Measurements from ENCODE around the gene C7orf33. TPM values are rescaled to one million over a fixed set of nuclear protein-coding genes. Genes with fewer than 3 reads are reported as not detected.

Gene C7orf33
- total RNA-seq, 1 donor, result not detected

GRCh38 chr7:148579366-148579765 is 11.2 kb upstream of the C7orf33 start:
- H3K4me3 ChIP-seq (ENCODE audit: low read depth, low read length), result no peak overlapping the region
- TF ChIP-seq CTCF (IDR thresholded peaks at IDR 0.05; ENCODE audit: insufficient read depth, low read length), result no peak
- no peak for DNase-seq (ENCODE audit: low read depth)

GRCh38 chr7:148580446-148580845 is 10.1 kb upstream of the C7orf33 start:
- TF ChIP-seq CTCF (IDR thresholded peaks at IDR 0.05; ENCODE audit: insufficient read depth, low read length), result no peak
- no peak overlapping the region for H3K4me3 ChIP-seq (ENCODE audit: low read depth, low read length)
- no peak for DNase-seq (ENCODE audit: low read depth)

GRCh38 chr7:148581624-148582023 is 8.9 kb upstream of the C7orf33 start:
- DNase-seq (ENCODE audit: low read depth), result no peak
- H3K4me3 ChIP-seq (ENCODE audit: low read depth, low read length), result no peak overlapping the region
- TF ChIP-seq CTCF (IDR thresholded peaks at IDR 0.05; ENCODE audit: insufficient read depth, low read length), result no peak

- no peak for TF ChIP-seq CTCF (IDR thresholded peaks at IDR 0.05; ENCODE audit: insufficient read depth, low read length)
- DNase-seq (ENCODE audit: low read depth), result no peak
- no peak overlapping the region for H3K4me3 ChIP-seq (ENCODE audit: low read depth, low read length)
Observed at GRCh38 chr7:148584154-148584827, 6.3 kb upstream of the C7orf33 start.

- H3K4me3 ChIP-seq (ENCODE audit: low read depth, low read length), result no peak overlapping the region
Observed at GRCh38 chr7:148585399-148585798, 5.2 kb upstream of the C7orf33 start.

GRCh38 chr7:148587076-148587475 is 3.5 kb upstream of the C7orf33 start:
- no peak for DNase-seq (ENCODE audit: low read depth)
- no peak overlapping the region for H3K4me3 ChIP-seq (ENCODE audit: low read depth, low read length)
- TF ChIP-seq CTCF (IDR thresholded peaks at IDR 0.05; ENCODE audit: insufficient read depth, low read length), result no peak

More at GRCh38 chr7:148585399-148585798, 5.2 kb upstream of the C7orf33 start:
- no peak for DNase-seq (ENCODE audit: low read depth)
- TF ChIP-seq CTCF (IDR thresholded peaks at IDR 0.05; ENCODE audit: insufficient read depth, low read length), result no peak

GRCh38 chr7:148588168-148588567 is 2.4 kb upstream of the C7orf33 start:
- DNase-seq (ENCODE audit: low read depth), result no peak

More at GRCh38 chr7:148588168-148588567, 2.4 kb upstream of the C7orf33 start:
- TF ChIP-seq CTCF (IDR thresholded peaks at IDR 0.05; ENCODE audit: insufficient read depth, low read length), result no peak
- no peak overlapping the region for H3K4me3 ChIP-seq (ENCODE audit: low read depth, low read length)
